Ishikawa (cell line): Measurements from ENCODE around the gene SRPK1.

Experiments used
- CEBPB ChIP-seq: IDR thresholded peaks from 2 replicates; pipeline ENCODE4 v1.6.1; 2012
- EP300 ChIP-seq: IDR thresholded peaks from 2 replicates; pipeline ENCODE4 v1.6.1; 2012; ENCODE audit warnings: borderline replicate concordance
- TAF1 ChIP-seq: IDR thresholded peaks from 2 replicates; pipeline ENCODE4 v1.6.1; 2012; ENCODE audit warnings: low read depth, mild to moderate bottlenecking
- USF1 ChIP-seq: IDR thresholded peaks from 2 replicates; pipeline ENCODE4 v1.6.1; 2012
- YY1 ChIP-seq: IDR thresholded peaks from 2 replicates; pipeline ENCODE4 v1.6.1; 2012; ENCODE audit warnings: low read depth

GRCh38 chr6:35916056-35916455, 4.8 kb downstream of the SRPK1 start:
- no peak for TF ChIP-seq EP300
- TF ChIP-seq TAF1, result no peak
- TF ChIP-seq CEBPB, result no peak
- TF ChIP-seq YY1, result no peak
- no peak for TF ChIP-seq USF1
